HS-5 (cell line): ENCODE measurements around the gene ANGPTL8.

Source experiments
- DNase-seq: peaks from one replicate; pipeline ENCODE4 v3.0.0-alpha.2; 2012; ENCODE audit warnings: low read depth

ANGPTL8 gene

DNA sequence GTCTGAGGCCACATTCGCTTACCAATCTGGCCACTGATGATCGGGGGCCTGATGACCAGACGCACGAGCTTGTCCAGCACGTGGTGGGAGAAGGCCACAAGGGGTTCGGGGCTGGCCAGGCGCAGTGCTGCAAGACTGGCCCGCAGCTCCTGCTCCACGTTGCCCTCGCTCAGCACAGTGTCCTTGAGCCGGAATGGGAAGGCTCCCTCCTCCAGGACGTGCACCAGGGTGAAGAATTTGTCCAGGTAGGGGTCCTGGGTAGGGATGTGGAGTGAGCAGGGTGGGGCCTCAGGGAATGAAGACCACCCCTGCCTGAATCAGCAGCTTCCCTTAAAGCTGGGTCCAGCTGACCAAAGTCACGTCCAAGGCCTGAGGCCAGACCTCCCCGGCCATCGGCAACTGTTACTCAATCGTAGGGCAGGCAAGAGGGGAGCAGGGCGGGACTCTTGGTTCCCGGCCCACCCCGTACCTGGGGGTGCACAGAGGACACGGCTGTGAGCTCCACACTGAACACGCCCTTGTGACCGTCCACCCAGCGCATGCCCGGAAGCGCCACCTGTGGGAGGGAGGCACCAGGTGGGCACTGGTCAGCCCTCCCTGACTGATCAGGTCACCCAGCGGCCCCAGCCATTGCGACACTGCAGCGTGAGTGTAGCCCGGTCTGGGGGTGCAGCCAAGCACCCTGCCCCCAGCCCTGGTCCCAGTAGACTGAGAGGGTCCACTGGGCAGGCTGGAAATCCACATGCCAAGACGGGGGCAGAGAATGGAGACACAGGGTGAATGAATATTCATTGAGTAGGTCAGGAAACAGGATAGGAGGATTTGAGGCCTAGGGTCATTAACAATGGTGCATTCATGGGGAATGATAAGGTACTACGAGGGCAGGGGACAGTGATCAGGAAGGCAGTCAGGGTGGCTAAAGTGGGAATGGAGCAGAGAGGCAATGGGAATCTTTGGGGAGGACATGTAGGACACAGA, 2.8 kb upstream of the ANGPTL8 start:
- DNase-seq: no peak

DNA sequence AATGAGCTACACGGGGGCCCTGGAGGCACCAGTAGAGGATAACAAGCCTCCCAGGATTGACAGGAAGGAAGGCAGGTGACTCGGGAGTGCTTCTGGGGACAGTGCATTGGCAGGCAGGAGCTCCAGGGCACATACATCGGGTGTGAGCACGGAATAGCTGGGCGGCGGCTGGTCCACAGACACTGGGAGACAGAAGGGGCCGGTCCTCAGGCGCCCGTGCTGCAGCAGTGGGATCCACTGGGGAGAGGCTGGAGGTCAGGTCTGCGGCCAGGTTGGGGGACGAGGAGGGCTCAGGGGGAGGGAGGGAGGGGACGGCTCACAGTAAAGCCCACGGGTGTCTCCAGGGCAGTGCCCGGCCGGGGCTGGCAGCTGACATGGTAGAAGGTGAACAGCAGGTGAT, 2.1 kb upstream of the ANGPTL8 start:
- no peak for DNase-seq

DNA sequence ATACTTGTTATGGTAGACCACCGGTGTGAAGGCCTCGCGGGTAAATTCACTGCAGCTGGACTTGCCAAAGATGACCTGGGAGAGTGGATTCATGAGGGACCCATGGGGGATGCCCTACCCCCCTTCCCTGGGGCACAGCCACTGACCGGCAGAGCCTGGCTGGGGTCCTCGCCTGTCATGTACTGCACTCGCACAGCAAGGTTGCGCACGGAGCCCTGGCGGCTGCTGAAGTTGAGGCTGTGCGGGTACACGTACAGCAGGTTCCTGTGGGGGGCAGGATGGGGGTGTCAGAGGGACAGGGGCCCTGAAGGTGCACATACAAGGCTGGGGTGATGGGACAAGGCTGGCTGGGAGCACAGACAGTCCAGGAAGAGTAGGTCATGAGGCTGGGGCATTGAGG, 1.4 kb upstream of the ANGPTL8 start:
- no peak for DNase-seq

DNA sequence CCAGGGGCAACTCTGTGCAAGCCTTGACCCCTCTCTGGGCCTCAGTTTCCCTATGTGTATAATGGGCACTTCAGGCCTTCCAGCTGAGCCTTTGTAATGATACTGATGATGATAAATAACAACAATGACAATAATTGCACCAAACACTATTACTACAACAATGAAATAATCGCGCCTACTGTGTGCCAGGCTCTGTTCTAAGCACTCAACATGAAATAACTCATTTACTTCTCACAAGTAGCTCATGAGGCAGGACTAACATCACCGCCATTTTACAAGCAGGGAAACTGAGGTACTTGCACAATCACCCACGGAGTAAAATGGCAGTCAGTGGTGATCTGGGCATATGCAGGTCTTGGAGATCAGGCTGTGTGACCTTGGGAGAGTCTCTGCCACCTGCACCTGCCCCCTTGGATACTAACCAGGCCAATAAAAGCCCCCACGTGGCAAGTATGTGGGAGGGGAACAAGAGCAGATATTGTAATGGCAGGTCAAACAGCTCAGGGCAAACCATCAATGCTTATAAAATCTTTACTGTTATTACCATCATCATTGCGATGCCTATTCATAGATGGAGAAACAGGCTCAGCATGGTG, 540 bp upstream of the ANGPTL8 start:
- no peak for DNase-seq

DNA sequence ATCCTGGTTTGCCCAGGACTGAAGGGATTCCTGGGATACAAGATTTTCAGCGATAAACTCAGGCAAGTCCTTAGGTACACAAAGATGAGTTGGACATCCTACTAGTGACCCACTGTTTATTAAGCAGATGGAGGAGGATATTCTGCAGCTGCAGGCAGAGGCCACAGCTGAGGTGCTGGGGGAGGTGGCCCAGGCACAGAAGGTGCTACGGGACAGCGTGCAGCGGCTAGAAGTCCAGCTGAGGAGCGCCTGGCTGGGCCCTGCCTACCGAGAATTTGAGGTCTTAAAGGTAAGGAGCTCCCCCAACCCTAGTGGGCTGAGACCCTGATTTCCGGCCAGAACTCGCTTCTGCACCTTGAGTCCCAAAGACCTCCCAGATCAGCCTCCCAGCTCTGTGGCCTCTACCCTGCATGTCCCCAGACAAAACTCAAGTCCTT, 607 bp downstream of the ANGPTL8 start:
- DNase-seq: no peak

DNA sequence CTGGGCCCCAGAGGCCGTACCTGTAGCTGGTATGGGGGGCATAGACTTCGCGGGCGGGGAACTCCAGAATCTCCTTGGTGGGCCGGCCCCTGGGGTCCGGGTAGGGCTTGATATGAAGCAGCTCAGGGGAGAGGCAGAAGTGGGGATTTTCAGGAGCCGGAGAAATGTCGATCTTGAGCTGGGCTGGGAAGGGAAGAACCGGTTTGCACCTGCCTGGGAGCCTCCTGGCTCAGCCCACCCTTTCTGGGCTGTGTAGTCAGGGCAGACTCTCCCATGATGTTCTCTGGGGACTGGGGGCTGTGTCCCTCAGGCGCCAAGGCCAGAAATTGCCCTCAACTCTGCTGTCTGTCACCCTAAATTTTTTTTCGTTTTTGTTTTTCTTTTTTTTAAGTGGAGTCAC, 2.6 kb downstream of the ANGPTL8 start:
- DNase-seq: no peak

DNA sequence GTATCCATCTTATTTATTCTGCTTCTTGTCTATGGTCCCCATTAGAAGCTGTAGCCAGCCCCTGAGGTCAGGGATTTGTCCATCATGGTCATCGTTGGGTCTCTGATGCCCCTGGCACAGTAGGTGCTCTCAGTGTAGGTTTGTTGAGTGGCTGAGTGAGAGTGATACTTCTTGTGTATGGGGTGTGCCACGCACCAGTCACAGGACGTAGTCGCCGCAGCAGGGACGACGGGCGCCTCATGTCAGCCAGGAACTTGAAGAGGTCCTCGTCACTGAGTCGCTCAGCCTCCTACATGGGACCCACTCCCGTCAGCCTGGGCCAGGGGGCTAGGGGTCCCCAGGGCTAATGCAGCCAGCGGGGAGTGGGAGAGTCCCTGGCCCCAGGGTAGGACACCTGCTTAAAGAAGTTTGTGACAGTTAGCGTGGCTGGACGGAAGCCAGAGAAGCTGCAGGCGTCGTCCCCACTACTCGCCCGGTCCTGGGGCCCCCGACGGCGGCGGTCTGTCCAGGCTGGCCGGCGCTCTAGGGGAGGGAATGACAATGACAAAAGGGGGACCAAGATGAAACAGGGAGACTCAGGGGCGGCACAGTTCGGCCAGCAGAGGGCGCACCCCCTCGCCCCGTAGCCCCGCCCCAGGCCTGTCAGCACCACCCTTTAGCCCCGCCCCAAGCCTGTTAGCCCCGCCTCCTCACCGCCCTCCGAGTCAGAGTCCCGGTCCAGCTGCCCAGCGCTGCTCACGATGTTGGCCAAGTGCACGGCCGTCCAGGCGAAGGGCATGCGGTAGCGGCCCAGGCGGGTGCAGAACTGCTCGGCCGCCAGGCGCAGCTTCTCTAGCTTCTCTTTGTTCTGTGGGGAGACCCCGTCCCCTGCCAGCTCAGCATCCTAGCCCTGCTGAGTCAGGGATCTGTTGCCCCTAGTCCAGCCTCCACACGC, 3.7 kb downstream of the ANGPTL8 start:
- DNase-seq: no peak

DNA sequence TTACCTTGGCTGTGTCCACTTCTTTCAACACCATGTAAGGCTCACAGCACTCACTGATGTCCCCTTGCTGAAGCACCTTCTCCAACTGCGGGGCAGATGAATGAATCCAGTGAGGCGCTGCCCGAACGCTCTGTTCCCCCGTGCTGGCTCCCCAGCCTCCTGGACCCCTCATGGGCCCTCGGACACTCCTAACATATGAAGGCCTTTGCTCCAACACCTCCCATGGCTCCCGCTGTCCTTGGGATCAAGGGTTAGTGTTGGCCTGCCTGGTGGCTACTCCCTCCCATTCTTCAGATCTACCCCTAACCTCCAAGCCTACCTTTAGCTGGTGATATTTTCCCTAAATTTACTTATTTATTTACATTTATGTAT, 4.4 kb downstream of the ANGPTL8 start:
- DNase-seq: no peak

DNA sequence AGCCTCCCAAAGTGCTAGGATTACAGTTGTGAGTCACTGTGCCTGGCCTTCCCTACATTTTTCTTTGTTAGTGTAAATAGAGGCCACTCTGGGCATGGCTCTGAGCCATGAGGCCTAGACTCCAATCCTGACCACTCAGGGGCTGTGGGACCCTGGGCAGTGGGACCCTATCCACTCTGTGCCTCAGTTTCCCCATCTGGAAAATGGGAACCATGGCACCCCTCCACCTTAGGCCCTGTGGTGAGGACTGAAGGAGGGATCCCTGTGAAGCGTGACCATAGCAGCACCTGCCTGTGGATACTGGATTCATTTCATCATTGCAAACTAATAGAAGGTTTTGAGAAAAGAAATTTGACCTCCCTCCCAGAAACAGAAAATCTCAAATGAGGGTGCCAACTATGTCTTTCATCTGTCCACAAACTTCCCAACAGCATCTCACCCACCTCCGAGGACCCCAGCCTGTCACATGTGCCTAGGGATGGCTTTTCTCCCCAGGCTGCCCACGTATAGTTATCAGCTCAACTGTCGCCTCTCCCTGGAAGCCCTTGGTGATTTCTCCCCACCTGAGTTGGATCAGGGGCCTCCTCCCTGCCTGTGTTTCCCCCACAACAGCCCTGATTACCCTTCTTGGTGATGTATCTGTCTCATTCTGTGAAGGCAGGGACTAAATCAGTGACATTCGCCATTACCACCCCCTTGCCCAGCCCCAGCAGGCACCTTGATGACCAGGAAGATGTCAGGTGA, 5.6 kb downstream of the ANGPTL8 start:
- no peak for DNase-seq

DNA sequence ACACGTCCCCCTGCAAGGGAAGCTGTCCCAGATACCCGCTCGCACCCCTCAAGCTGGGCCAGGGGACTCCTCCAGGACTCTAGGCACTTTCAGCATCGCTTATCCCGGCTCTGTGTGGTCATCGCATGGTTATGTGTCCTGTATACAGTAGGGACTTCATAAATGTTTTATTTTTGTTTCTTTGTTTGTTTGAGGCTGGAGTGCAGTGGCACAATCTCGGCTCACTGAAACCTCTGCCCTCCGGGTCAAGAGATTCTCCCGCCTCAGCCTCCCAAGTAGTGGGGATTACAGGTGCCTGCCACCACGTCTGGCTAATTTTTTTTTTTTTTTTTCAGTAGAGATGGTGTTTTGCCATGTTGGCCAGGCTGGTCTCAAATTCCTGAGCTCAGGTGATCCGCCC, 7.5 kb downstream of the ANGPTL8 start:
- DNase-seq: no peak

DNA sequence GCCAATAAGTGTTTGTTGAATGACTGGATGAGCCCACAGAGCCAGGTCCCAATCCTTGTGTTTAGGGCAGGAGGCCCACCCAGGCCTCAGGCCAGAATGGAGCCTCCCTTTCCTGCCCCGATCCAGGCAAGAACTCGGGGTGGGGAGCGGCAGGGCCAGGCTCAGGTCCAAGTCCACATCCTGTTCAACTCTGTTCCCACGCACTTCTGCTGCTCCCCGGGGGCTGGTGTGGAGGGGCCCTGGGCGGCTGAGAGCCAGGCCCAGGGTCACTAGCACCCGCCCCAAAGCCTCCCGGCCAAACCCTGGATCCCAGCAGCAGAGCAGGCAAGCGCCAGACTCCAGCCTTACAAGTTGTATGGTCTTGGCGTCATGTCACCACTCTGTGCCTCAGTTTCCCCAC, 8.0 kb downstream of the ANGPTL8 start:
- DNase-seq: no peak

DNA sequence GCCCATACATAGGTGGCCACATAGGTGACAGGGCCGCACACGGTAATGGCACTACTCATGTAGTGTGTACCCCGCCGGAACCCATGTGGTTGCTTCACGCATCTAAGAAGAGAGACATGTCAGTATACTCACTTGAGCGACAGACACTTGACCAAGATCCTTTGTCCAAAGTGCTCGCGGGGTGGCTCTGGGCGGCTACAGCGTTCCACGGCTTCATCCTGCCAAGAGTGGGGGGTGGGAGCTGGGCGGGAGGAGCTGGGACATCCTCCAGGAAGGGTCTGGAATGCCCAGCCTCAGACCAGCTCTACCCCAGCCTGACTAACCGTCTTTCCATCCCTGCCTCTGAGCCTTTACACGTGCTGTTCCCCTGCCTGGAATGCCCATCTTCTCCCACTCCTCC, 8.5 kb downstream of the ANGPTL8 start:
- DNase-seq: no peak

DNA sequence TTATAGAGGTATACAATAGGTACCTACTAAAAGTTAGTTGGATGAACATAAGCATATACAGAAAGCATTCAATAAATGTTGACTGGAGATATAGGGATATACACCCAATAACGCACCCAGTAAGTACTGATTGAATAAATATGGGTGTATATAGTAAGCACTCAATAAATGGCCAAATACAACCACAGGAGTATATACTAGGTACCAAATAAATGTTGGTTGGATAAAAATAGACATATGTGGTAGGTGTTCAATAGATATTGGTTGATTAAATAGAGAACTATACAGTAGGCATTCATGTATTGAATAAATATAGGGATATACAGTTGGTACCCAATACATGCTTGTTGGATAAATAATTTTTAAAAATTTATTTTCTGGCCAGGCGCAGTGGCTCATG, 9.4 kb downstream of the ANGPTL8 start:
- no peak for DNase-seq

DNA sequence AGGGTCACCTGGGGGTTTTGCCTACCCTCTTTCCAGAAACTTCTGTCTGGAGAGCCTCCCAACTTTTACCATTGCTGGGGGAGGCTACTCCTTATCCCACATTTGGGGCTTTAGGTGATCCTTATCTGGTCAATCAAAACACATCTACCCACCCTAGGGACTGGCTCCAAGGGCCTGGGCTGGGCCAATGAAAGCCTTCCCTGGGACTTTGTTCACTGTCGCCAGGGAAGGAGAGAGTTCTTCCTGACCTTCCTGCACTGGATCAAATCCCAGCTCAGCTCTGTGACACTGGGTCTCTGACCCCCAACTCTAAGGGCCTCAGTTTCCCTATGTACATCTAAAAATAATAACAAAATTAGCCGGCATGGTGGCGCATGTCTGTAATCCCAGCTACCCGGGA, 11.8 kb downstream of the ANGPTL8 start:
- no peak for DNase-seq

DNA sequence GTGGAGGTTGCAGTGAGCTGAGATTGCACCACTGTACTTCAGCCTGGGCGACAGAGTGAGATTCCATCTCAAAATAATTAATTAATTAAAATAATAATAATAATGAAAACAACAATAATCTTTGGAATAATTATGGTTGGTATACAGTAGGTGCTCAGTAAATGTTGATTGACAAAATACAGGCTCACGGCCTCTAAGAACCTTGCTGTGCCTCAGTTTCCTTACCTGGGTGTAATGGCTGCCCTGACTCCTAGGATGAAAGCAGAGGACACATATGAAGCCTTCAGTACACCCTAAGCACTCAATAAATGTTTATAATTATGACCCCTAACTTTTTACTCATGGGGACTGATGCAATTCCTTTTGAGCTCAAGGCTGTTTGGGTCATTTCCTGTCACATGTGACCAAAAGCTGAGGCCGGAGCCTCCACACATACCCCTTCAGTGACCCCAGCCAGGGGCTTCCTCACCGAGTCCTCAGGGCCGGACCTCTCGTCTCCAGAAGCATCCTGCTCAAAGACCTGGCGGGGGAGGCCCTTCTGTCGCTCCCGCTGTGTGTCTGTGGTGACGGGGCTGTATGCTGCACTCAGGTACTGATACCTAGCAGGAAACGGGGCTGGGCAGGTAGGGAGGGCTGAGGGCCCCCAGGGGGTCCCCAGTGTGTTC, 12.4 kb downstream of the ANGPTL8 start:
- DNase-seq: no peak

DNA sequence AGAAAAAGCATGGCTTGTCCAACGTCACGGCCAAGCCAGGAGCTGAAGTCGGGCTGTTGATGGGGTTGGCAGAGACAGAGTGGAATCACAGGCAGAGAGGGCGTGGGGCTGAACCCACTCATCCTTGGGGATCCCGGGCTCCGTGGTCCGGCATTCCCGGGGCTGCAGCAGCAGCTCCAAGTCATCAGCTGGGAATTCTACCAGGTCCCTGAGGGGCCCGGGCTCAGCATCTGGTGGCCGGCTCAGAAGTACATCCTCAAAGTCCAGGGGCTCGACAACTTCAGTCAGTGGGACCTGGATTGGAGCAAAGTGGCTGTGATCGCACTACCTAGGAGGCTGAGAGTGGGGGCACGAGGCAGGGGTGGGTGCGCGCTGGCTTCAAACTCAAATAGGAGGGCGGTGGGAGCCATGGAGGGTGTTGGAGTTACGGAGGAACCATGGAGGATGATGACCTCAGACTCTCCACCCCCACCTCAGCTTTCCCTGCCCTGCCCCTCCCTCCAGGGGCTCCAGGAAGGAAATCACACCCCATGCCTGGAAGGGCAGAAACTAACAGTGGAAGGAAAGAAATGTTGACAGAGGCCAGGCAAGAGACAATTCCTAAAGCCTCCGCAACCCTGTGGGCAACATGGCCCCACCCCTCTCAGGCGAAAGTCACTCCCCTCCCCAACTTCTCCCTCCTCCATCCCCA, 13.4 kb downstream of the ANGPTL8 start:
- DNase-seq: no peak

DNA sequence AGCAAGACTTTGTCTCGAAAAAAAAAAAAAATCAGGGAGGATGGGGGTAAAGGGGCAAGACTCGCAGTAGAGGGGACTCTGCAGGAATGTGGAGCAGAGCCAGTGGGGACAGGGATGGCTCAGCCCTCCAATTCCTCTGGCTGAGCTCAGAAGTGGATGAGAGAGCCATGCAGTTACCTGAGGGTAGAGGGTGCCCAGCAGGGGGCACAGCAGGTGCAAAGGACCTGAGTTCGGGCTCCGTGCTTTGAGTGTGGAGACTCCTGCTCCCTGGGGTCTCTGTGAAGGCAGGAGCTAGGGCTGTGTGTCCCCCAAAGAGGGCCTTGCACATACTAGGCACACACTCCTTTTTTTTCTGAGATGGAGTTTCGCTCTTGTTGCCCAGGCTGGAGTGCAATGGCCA, 15.2 kb downstream of the ANGPTL8 start:
- no peak for DNase-seq

DNA sequence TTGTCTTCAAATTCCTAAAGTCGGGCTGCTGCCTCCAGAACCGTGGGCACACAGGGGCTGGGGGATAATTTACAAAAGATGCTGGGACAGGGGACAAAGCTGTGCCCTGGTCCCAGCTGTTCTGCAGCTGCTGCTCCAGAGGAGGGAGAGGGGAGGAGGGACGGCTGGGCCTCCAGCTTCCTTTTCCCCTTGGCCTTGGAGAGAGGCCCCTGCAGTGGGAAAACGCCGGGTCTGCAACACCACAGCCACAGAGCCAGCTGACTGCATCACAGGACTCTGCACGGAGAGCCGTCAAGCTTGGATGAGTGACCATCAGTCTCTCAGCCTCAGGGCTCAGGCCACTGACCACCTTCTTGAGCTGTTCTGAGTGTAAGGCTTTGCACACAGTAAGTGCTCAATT, 16.8 kb downstream of the ANGPTL8 start:
- DNase-seq: no peak

DNA sequence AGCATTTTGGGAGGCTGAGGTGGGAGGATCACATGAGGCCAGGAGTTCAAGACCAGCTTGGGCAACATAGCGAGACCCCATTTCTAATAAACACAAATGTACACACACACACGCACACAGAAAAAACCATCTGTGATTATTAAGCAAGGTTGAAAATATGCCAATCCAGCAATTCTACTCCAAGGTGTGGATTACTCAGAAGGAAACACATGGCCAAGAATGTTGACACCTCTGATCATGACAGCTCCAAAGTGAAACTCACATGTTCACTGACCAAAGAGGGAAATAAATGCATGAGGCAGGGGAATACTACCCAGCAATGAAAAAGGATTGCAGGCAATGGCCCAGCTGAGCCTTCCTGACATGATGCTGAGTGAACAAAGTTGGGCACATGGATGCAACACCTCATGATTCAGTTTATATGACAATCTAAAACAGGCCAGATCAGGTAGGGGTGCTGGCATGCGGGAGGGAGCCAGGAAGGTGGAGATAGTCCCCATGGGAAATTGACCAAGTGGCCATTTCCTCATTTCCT, 18.5 kb downstream of the ANGPTL8 start:
- DNase-seq: no peak

DNA sequence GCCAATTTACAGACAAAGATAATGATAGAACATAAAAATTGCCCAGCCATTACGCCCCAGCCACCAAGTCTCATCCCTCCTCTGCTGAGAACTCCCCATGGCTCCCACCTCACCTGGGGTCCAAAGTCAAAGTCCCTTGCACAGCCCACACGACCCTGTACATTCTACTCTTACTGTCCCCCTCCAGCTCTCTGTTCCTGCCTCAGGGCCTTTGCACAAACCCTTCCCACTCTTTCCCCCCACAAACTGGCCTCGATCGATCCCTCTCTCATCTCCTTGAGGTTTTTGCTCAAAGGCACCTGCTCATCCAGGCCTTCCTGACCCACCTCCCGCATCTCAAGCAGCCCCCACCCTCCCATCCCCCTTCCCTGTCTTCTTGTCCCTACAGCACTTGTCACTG, 21.6 kb downstream of the ANGPTL8 start:
- no peak for DNase-seq
